Keratinocyte (primary cell): ENCODE data around the gene LFNG. TPM values are rescaled to one million over a fixed set of nuclear protein-coding genes. Genes with fewer than 3 reads are reported as not detected.

ENCODE experiments used
- DNase-seq: peaks from one replicate; pipeline ENCODE4 v3.0.0-alpha.2; 2011; ENCODE audit warnings: low read depth, missing footprints, low spot score
- FAIRE-seq: peaks from 2 replicates; lab custom pipeline; 2011; peaks lifted over from hg19 to GRCh38; lab: Jason Lieb, UNC
- H2AFZ ChIP-seq: 2 replicates; pipeline ENCODE4 v1.6.0; 2012; ENCODE audit warnings: low read length, control low read depth, inconsistent platforms; ENCODE audit not compliant: control insufficient read depth
- H3K27ac ChIP-seq: 2 replicates; pipeline ENCODE4 v1.5.1; 2011; ENCODE audit warnings: low read length; ENCODE audit not compliant: control insufficient read depth, insufficient read depth
- H3K27me3 ChIP-seq: 3 replicates; pipeline ENCODE4 v1.6.0; 2011; ENCODE audit warnings: low read length; ENCODE audit not compliant: control insufficient read depth, insufficient read depth; ENCODE audit errors: extremely low read depth
- H3K36me3 ChIP-seq, 2 experiments: 2 replicates in 1 of 2; 3 replicates in 1 of 2; pipeline ENCODE4 v1.5.1; 2011; ENCODE audit warnings: low read length in 2 of 2, mild to moderate bottlenecking in 1 of 2; ENCODE audit not compliant: control insufficient read depth in 2 of 2, insufficient read depth in 2 of 2; ENCODE audit errors: extremely low read depth in 1 of 2
- H3K4me1 ChIP-seq: 3 replicates; pipeline ENCODE4 v1.5.1; 2011; ENCODE audit warnings: low read length; ENCODE audit not compliant: control insufficient read depth, insufficient read depth; ENCODE audit errors: extremely low read depth
- H3K4me2 ChIP-seq: 3 replicates; pipeline ENCODE4 v1.6.0; 2011; ENCODE audit warnings: low read depth, low read length; ENCODE audit not compliant: control insufficient read depth, insufficient read depth; ENCODE audit errors: extremely low read depth
- H3K4me3 ChIP-seq, 3 experiments: fragments of 200-600 bp in 1 of 3; sonication (generic) in 1 of 3; 2 replicates in 2 of 3; 3 replicates in 1 of 3; pipeline ENCODE4 v1.5.1; 2011 to 2016; ENCODE audit warnings: low read length in 3 of 3, mild to moderate bottlenecking in 3 of 3, control low read depth in 2 of 3, inconsistent platforms in 1 of 3, low read depth in 1 of 3, mixed read lengths in 1 of 3, mixed run types in 1 of 3, moderate library complexity in 1 of 3; ENCODE audit not compliant: control insufficient read depth in 2 of 3, insufficient read depth in 2 of 3; ENCODE audit errors: extremely low read depth in 1 of 3
- H3K79me2 ChIP-seq: 2 replicates; pipeline ENCODE4 v1.6.0; 2012; ENCODE audit warnings: low read length; ENCODE audit not compliant: control insufficient read depth, insufficient read depth
- H3K9ac ChIP-seq: 3 replicates; pipeline ENCODE4 v1.6.0; 2011; ENCODE audit warnings: low read length; ENCODE audit not compliant: control insufficient read depth, insufficient read depth; ENCODE audit errors: extremely low read depth
- H3K9me1 ChIP-seq: 3 replicates; pipeline ENCODE4 v1.6.0; 2011; ENCODE audit warnings: low read length; ENCODE audit not compliant: control insufficient read depth, insufficient read depth; ENCODE audit errors: extremely low read depth
- H3K9me3 ChIP-seq: 2 replicates; pipeline ENCODE4 v1.5.1; 2012; ENCODE audit warnings: low read depth, low read length; ENCODE audit not compliant: control insufficient read depth
- H4K20me1 ChIP-seq: 3 replicates; pipeline ENCODE4 v1.6.0; 2011; ENCODE audit warnings: low read length; ENCODE audit not compliant: control insufficient read depth, insufficient read depth; ENCODE audit errors: extremely low read depth
- CTCF ChIP-seq, 3 experiments: IDR thresholded peaks in 1 of 3; conservative IDR thresholded peaks in 1 of 3; optimal IDR thresholded peaks in 1 of 3; 2 replicates in 2 of 3; 3 replicates in 1 of 3; pipeline versions ENCODE3 to v1.5.1; 2011; ENCODE audit warnings: low read length in 3 of 3, mild to moderate bottlenecking in 3 of 3, moderate library complexity in 2 of 3, control low read depth in 1 of 3, inconsistent platforms in 1 of 3; ENCODE audit not compliant: insufficient read depth in 2 of 3; ENCODE audit errors: extremely low read depth in 1 of 3
- EZH2 ChIP-seq: IDR thresholded peaks from one replicate; pipeline ENCODE4 v1.6.1; 2012; ENCODE audit warnings: inconsistent platforms, mild to moderate bottlenecking, low read length, moderate library complexity
- dilution Hi-C: fragments of 300-500 bp; cut with MboI; formaldehyde crosslinking; loops from one replicate; pipeline ENCODE4 v1.7.0; 2020; ENCODE audit warnings: low sequenced_read_pairs; ENCODE audit not compliant: extremely low pct_ligation_motif_present
- polyA plus RNA-seq, 5 experiments: library from polyadenylated mRNA; depleted of rRNA in 3 of 5; stranded (reverse) in 3 of 5; stranded (forward) in 1 of 5; unstranded in 1 of 5; fragments of >200 nt; gene quantifications; 1 replicate in 1 of 5; 2 replicates in 3 of 5; 3 replicates in 1 of 5; pipeline versions ENCODE4 v1.2.1 to v1.2.3, GENCODE V29; 2011 to 2012; ENCODE audit warnings: missing spikeins in 2 of 5, low read depth in 1 of 5, low replicate concordance in 1 of 5

Gene LFNG
- polyA plus RNA-seq, 1 donor (not counting 4 experiments of a cell fraction or from before 2014, with no cell fraction given): 17.7 TPM

- Histone ChIP-seq H3K27me3 (peaks cover 13% of the 10 kb centered on the region), H3K9ac (no peak overlapping the region), H3K36me3 (no peaks in the 10 kb centered on the region), H2AFZ (no peak overlapping the region), H3K79me2 (no peaks in the 10 kb centered on the region), H3K9me1 (no peaks in the 10 kb centered on the region), H3K9me3 (no peaks in the 10 kb centered on the region), H3K4me1 (peaks cover 22% of the 10 kb centered on the region), H3K4me3 (no peak overlapping the region), H3K4me2 (no peak overlapping the region), H4K20me1 (no peaks in the 10 kb centered on the region), H3K27ac (no peak overlapping the region)
- DNase-seq: no peak
- dilution Hi-C loops: no loop called here
- FAIRE-seq: no peak
- no peak for TF ChIP-seq CTCF (optimal IDR thresholded peaks at IDR 0.05 in 1 of 3, IDR thresholded peaks at IDR 0.05 in 1 of 3, conservative IDR thresholded peaks at IDR 0.05 in 1 of 3; ENCODE audit: extremely low read depth in 1 of 3, insufficient read depth in 2 of 3, low read length in 3 of 3)
- peak; percentile 16 for TF ChIP-seq EZH2
Observed at GRCh38 chr7:2505401-2505800, 14.2 kb upstream of the LFNG start.

- Histone ChIP-seq H3K27ac (no peak overlapping the region), H2AFZ (no peak overlapping the region), H3K4me2 (no peak overlapping the region)
Observed at GRCh38 chr7:2507208-2507916, 12.2 kb upstream of the LFNG start.

More at GRCh38 chr7:2507208-2507916, 12.2 kb upstream of the LFNG start:
- Histone ChIP-seq H3K9me1 (no peaks in the 10 kb centered on the region), H4K20me1 (no peaks in the 10 kb centered on the region), H3K4me1 (peaks cover 22% of the 10 kb centered on the region), H3K4me3 (no peak overlapping the region), H3K9me3 (no peaks in the 10 kb centered on the region), H3K27me3 (peaks cover 19% of the 10 kb centered on the region), H3K36me3 (no peaks in the 10 kb centered on the region), H3K79me2 (no peaks in the 10 kb centered on the region), H3K9ac (no peak overlapping the region)
- DNase-seq (no peak), FAIRE-seq (no peak)
- dilution Hi-C loops: no loop called here
- TF ChIP-seq EZH2: no peak
- TF ChIP-seq CTCF (optimal IDR thresholded peaks at IDR 0.05 in 1 of 3, IDR thresholded peaks at IDR 0.05 in 1 of 3, conservative IDR thresholded peaks at IDR 0.05 in 1 of 3; ENCODE audit: extremely low read depth in 1 of 3, insufficient read depth in 2 of 3, low read length in 3 of 3): no peak
